Measurements from ENCODE around the gene PCSK6.

DNA sequence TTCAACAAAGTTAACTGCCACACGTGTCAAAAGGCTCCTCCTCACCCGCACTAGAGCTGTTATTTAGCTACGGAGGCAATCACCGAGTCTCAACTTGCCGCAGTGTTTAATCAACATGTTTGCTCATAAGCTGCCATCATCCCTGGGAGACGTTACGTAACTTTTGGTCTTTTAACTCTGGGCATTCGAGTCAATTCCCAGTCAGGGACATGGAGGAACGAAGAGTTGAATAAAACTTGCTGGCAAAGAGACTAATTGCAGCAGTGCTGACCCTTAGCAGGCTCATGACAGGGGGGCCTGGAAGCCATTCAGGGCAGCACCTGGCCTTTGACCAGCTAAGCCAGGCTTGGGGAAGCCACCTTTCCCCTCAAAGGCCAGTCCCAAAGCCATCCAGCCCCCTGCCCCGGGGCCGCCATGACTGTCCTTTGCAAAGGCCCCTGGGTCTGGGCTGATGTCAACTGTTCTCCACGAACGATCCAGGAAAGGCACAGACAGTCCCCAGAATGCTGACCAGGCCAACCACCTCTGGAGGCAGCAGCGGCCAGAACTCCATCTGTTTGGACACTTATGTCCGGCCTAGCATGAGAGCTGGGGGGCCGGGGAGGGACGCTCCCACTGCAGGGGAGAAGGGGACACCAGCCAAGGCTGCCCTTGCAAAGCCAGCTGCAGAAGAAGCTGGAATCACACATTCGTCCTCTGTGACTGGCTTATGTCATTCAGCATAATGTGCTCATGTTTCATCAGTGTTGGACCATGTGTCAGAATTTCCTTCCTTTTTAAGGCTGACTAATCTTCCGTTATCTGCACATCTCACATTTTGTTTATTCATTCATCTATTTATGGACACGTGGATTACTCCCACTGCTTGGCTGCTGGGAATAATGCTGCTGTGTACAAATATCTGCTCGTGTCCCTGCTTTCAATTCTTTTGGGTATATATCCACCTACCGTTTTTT is 43.7 kb downstream of the PCSK6 start:
- TF ChIP-seq CREB1 (IDR thresholded peaks at IDR 0.05; ENCODE audit: low read depth) (no peak), EP300 (IDR thresholded peaks at IDR 0.05; ENCODE audit: borderline replicate concordance) (no peak)

Data from Ishikawa (cell line).